Ovary (tissue), 3 donors: Measurements from ENCODE around the gene ZBTB44.

Source experiments
- CTCF ChIP-seq, 3 donors: fragments of 450-650 bp in 2 of 3; fragments of 200-600 bp in 1 of 3; IDR thresholded peaks; one replicate each; pipeline versions ENCODE4 v1.5.1 to v1.8.0; 2016 to 2022; ENCODE audit warnings: antibody characterized with exemption in 3 of 3, mild to moderate bottlenecking in 1 of 3
- POLR2A ChIP-seq: fragments of 450-650 bp; IDR thresholded peaks from one replicate; pipeline ENCODE4 v1.6.1; 2017; ENCODE audit warnings: antibody characterized with exemption, mild to moderate bottlenecking, moderate library complexity
- donor health status: DM: no; HTN: no; CAD: no.

GRCh38 chr11:130187096-130187495 is 127.6 kb downstream of the ZBTB44 start:
- TF ChIP-seq CTCF (IDR thresholded peaks at IDR 0.05): no peak
- no peak for TF ChIP-seq POLR2A
